ENCODE results near the gene CBLB. TPM values are rescaled to one million over a fixed set of nuclear protein-coding genes. Genes with fewer than 3 reads are reported as not detected.

Gene CBLB
- total and polyA plus RNA-seq, 2 experiments from 2014 or later = 20.5 to 47.7 TPM

DNA sequence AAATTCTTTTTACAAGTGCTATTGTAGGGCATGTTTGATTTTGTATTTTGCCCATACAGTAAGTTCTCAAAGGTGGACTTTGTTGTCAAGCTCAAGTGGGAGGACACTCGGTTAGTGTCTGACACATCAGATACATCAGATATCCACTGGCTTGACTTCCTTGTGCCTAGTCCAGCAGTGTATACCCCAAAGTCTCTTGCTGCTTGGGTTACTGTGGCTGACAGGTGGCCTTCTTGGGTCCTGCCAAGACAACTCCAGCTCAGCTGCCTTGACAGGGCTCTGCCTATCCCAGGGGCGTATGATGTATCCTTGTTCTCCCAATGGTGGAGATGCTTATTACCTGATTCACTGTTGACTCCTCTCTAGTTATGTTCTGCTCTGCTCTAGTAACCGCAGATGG is 214.9 kb downstream of the CBLB start (continued):
- no peak for TF ChIP-seq ZNF462 (CRISPR knock-in tag; IDR thresholded peaks at IDR 0.05)
- no peak for TF ChIP-seq NANOG (IDR thresholded peaks at IDR 0.05; ENCODE audit: borderline replicate concordance)
- TF ChIP-seq CREB1 (CRISPR knock-in tag; IDR thresholded peaks at IDR 0.05; ENCODE audit: low read depth) = no peak
- no peak for TF ChIP-seq POLR2AphosphoS5 (IDR thresholded peaks at IDR 0.05; ENCODE audit: low read depth)
- no peak for TF ChIP-seq ZNF331 (CRISPR knock-in tag; IDR thresholded peaks at IDR 0.05; ENCODE audit: low read depth)
- TF ChIP-seq EZH2 (IDR thresholded peaks at IDR 0.05; ENCODE audit: low read depth, unreplicated experiment) = no peak
- TF ChIP-seq, protein P1, sequence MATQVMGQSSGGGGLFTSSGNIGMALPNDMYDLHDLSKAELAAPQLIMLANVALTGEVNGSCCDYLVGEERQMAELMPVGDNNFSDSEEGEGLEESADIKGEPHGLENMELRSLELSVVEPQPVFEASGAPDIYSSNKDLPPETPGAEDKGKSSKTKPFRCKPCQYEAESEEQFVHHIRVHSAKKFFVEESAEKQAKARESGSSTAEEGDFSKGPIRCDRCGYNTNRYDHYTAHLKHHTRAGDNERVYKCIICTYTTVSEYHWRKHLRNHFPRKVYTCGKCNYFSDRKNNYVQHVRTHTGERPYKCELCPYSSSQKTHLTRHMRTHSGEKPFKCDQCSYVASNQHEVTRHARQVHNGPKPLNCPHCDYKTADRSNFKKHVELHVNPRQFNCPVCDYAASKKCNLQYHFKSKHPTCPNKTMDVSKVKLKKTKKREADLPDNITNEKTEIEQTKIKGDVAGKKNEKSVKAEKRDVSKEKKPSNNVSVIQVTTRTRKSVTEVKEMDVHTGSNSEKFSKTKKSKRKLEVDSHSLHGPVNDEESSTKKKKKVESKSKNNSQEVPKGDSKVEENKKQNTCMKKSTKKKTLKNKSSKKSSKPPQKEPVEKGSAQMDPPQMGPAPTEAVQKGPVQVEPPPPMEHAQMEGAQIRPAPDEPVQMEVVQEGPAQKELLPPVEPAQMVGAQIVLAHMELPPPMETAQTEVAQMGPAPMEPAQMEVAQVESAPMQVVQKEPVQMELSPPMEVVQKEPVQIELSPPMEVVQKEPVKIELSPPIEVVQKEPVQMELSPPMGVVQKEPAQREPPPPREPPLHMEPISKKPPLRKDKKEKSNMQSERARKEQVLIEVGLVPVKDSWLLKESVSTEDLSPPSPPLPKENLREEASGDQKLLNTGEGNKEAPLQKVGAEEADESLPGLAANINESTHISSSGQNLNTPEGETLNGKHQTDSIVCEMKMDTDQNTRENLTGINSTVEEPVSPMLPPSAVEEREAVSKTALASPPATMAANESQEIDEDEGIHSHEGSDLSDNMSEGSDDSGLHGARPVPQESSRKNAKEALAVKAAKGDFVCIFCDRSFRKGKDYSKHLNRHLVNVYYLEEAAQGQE (IDR thresholded peaks at IDR 0.05; ENCODE audit: unreplicated experiment) = no peak

Measured in GM23338 (cell line).